HG03159 (cell line): ENCODE measurements around the gene UGT1A10.

Experiments
- ATAC-seq: cut with Tn5 transposase; IDR thresholded peaks from one replicate; pipeline ENCODE4 v1.9.1; 2021; ENCODE audit warnings: mild to moderate bottlenecking, moderate library complexity; ENCODE audit not compliant: unreplicated experiment

Gene UGT1A10

DNA sequence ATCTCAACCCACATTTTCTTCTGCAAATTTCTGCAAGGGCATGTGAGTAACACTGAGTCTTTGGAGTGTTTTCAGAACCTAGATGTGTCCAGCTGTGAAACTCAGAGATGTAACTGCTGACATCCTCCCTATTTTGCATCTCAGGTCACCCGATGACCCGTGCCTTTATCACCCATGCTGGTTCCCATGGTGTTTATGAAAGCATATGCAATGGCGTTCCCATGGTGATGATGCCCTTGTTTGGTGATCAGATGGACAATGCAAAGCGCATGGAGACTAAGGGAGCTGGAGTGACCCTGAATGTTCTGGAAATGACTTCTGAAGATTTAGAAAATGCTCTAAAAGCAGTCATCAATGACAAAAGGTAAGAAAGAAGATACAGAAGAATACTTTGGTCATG lies 131.8 kb downstream of the UGT1A10 start:
- no peak for ATAC-seq

DNA sequence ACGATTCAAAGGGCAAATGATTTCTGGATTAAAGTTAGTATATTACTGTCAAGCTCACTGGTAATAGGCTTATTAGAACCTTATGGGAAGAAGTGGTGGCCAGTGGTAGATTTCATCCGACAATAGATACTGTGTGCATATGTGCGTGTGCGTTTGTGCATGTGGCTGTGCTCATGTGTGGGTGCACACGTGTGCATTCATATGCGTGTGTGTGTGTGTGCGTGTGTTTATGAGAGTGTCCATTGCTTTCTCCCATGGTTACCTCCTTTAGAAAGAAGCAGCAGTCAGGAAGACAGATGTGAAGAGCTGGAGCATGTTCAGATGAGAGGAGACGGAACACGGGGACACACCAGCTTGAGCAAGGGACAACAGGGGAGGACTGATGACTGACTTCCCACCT lies 133.0 kb downstream of the UGT1A10 start:
- ATAC-seq, result no peak

DNA sequence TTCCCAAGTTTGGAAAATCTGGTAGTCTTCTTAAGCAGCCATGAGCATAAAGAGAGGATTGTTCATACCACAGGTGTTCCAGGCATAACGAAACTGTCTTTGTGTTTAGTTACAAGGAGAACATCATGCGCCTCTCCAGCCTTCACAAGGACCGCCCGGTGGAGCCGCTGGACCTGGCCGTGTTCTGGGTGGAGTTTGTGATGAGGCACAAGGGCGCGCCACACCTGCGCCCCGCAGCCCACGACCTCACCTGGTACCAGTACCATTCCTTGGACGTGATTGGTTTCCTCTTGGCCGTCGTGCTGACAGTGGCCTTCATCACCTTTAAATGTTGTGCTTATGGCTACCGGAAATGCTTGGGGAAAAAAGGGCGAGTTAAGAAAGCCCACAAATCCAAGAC lies 135.9 kb downstream of the UGT1A10 start:
- no peak for ATAC-seq

- no peak for ATAC-seq
These were observed 136.3 kb downstream of the UGT1A10 start for GRCh38 chr2:233772583-233772982.

DNA sequence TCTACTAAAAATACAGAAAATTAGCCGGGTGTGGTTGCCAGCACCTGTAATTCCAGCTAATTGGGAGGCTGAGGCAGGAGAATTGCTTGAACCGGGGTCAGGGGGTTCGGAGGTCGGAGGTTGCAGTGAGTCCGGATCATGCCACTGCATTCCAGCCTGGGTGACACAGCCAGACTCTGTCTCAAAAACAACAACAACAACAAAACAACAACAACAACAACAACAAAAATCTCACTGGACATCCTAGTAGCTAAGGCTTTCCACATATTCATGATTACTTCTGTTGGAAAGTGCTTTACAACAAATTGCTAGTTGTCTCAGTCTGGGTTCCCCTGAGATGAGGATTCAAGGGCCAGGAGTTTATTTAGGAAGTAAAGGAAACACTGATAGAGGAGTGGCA lies 137.6 kb downstream of the UGT1A10 start:
- no peak for ATAC-seq

GRCh38 chr2:233775414-233775813 lies 139.2 kb downstream of the UGT1A10 start:
- ATAC-seq, result no peak

DNA sequence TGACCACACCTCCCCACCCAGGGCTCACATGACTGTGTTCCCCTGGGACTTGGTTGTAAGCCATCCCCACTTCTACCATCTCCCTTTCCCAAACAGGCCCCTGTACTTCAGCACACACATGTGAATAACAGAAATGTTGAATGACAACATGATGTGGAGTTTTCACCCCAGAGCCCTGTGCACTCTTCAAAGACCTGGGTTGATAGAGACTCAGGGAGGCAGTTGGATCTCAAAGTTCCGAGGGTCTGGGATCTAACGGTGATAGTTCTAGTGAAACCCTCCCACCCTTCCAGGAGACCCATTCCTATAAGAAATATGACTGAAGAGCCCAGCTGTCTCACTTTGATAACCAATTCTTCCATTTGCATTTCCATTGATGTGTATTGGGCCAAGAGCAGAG lies 141.8 kb downstream of the UGT1A10 start, which contains the start of gene MROH2A:
Gene MROH2A (plus strand): TSS at position 301 of the 400 bp plus-strand sequence. CDS start 1,029 bp downstream, outside the sequence.
- ATAC-seq, result no peak

DNA sequence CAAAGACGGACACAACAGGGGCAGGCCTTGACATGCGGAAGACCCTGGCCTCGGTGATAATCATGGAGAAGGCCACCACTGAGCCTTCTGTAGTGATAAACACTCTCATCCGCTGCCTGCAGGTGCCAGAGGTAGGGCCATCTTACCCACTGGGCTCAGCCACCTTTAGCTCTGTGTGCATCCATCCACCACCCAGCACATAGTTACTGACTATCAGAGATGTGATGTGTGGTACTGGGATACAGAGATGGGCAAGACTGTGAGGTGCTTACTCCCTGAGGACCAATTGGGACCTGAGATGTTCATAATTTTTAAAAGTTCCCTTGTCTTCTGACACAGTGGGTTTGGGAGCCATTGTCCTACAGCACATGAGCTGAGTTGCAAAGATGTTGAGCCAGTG lies 143.5 kb downstream of the UGT1A10 start:
- ATAC-seq, result no peak

DNA sequence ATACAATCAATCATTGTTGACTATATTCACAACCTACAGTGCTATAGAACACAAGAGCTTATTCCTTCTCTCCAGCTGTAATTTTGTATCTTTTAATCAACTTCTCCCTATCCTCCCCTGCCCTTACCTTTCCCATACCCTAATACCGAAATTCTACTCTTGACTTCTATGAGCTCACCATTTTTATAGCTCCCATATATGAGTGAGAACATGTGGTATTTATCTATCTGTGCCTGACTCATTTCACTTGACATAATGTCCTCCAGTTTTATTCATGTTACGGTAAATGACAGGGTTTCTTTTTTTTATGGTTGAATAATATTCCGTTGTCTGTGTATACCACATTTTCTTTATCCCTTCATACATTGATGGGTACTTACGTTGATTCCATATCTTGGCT lies 144.5 kb downstream of the UGT1A10 start:
- ATAC-seq, result no peak

- no peak for ATAC-seq
These were observed 153.3 kb downstream of the UGT1A10 start for GRCh38 chr2:233789554-233789953.

DNA sequence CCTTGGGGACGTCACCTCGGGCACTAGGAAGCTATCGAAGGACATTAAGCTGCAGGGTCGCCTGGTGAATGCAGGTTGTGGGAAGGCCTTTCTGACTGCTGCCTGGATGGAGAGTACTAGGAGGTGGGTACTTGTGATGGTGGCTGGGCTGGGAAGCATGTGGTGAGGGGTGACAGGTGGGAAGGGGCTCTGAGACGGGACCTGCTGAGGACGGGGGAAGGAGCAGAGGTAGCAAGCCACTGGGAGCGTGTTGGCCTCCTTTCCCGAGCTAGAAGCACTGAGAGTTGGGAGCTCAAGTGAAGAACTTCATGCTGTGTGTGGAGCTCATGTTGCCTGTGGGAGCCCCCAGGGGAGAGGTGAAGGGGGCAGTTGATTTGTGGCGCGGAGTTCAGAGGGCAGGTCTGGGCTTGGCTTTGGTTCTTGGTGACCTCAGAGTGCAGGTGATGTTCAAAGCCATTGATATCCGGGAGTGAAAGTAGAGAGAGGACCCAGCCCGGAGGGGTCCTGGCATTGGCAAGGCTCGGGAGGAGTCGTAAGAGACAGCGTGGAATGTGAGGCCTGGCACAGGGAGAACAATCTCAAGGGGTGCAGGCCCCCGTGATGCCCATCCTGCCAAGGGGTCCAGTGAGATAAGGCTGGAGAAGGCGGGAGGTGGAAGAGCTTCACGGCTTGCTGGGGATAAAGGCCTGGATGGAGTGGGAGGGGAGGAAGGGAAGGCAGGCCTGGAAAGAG lies 155.1 kb downstream of the UGT1A10 start:
- ATAC-seq, result no peak

DNA sequence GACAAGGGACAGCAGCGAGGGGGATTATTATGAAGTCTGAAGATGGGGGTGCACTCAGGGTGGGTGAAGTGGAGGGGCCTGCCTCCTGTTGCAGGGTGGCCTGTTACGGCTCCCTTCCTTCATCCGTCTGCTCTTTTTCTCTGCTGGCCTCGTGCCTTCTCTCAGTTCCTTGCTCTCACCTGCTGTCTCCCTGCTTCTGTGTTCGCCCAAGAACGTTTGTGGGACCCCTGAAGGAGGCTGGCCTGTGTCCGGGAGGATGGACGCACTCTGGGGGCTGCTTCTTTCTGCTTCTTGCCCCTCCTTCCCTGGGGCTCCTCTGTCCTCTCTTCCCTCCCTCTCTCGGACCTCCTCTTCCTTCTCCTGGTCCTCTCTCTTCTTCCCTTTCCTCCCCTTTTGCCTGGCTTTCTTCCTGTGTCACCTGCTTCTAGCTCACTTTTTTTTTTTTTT lies 155.7 kb downstream of the UGT1A10 start:
- ATAC-seq, result no peak

- ATAC-seq, result no peak
These were observed 156.5 kb downstream of the UGT1A10 start for GRCh38 chr2:233792720-233793119.

DNA sequence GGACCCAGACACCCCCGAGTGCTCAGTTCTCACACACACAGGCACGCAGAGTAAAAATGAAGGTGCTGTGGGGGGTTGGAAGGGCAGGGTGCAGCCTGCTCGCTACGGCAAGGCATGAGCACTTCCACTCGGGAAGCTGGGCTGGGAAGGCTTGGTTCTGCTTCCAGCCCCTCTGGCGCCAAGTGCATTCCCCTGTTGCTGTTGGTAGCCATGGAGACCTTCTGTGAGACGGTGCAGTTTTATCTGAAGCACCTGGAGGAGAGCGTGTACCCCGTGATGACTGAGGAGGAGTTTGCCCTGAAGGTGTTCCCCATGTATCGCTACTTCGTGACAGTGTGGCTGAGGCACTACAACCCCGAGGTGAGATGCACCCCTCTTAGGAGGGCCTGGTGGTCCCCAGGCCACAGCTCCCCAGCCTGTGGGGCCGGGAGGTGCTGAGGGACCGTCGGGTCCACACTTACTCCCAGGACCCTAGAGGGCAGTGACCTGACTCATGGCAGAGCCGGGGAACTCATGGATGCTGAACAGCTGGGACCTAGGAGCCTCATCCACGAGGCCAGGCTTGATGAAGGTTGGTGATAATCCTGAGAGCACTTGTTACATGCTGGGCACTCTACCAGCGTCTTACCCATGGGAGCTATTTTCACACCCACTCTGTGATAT lies 157.3 kb downstream of the UGT1A10 start:
- ATAC-seq, result no peak

DNA sequence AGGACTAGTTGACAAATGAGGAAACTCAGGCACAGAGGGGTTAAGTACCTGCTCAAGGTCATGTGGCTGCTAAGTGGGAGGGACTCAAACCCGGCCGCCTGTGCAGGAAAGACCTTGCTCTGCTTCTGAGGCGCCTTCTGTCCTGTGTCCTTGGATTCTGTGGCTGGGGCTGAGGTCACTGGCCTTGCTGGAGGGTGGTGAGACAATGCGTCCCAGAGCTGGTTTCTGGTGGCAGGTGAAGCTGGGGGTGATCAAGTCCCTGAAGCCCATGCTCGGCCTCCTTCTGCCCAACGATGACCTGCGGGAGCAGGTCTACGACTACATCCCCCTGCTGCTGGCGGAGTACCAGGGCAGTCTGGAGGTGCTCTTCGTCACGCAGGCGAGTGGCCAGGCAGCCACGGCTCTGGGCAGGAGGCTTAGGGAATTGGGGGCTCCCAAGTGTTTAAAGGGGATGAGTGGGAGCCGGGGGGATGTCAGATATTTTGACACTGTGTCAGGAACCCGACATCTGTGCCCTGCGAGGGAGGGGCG lies 157.9 kb downstream of the UGT1A10 start:
- no peak for ATAC-seq

GRCh38 chr2:233795735-233796171 lies 159.5 kb downstream of the UGT1A10 start:
- ATAC-seq, result no peak

DNA sequence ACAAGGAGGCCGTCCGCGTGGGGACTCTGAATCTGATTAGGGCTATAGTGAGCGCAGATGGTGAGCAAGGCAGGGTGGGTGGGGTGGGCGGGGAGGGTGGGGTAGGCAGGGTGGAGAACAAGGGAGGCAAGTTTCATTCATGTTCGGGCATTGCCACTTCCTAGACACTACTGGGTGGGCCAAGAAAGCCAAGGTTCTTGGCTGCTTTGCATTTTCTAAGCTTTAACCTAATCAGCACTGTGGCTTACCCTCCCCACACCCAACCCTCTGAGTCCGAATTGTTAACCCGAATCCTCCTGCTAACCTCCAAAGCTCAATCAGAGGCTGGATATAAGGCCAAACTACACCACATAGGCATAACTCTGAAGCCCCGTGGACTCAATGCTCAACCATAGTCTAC lies 160.0 kb downstream of the UGT1A10 start:
- no peak for ATAC-seq

GRCh38 chr2:233798335-233799086 lies 162.3 kb downstream of the UGT1A10 start:
- no peak for ATAC-seq

DNA sequence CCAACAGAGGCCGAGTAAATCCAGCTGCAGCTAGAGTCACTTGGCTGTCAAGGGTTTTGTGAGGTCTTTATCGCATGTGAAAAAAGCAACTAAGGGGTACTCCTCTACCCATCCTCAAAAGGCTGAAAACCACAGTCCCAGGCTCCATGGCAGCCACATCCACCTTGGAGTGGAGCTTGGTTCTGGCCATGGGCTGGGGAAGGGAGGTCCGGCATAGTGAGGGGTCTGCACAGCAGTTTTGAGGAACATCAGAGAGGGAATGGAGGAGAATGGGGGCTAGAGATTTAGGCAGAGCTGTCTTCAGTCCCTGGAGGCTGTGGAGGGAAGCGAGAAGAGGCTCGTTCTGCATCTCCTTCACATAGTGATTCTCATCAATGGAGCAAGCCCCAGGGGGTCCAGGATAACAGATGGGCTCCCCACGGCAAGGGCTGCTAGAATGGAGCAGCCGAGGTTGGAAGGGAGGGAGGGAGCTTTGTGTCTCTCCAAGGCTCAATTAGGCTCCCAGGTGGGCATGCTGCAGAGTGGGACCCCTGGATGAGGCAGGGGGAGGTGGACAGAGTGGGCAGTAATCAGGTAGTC lies 162.9 kb downstream of the UGT1A10 start:
- ATAC-seq, result no peak

DNA sequence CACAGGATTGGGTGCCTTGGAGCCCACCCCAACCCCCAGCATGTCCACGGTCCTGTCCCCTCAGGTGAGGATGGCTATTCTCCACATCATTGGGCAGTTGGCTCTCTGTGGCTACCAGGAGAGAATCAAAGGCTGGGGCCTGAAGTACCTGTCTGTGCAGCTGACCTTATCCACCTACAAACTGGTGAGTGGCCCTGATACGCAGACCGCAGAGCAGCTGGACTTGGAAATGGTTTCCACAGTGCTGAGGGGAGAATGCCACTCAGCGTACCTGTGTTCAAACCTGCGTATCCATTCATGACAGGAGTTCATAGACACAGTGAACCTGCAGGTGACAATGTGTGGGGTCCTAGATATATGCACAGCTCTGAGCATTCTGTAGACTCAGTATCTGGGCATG lies 163.5 kb downstream of the UGT1A10 start:
- no peak for ATAC-seq

GRCh38 chr2:233800208-233800607 lies 164.0 kb downstream of the UGT1A10 start:
- ATAC-seq, result no peak
